COLO668 (cell line): Measurements from ENCODE around the gene CDH23.
A peak's percentile ranks its signal among the peaks of the same experiment; 100 is the strongest.

Source experiments
- DNase-seq: peaks from one replicate; lab custom pipeline; 2025; ENCODE audit not compliant: unreplicated experiment; lab: John Stamatoyannopoulos, UW

The CDH23 gene

DNA sequence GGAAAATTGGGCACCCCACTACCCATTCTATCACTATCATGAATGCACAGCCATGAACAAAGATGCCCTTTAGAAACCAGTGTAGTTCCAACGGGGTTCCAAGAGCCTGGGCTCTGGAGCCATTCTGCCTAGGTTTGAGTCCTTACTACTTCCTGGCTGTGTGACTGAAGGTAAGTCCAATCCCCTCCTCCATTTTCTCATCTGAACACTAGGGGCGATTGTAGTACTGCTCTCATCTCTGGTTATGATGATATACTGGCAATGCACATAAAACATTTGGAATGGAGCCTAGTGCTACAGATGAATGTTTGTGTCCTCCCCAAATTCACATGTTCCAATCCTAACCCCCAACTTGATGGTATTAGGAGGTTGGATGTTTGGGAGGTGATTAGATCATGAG, 28.1 kb upstream of the CDH23 start:
- DNase-seq: no peak

GRCh38 chr10:71369602-71370001, 27.1 kb upstream of the CDH23 start:
- no peak for DNase-seq

- no peak for DNase-seq
Measured at GRCh38 chr10:71370031-71370430, 26.7 kb upstream of the CDH23 start.

- DNase-seq: no peak
Measured at GRCh38 chr10:71371750-71372166, 25.0 kb upstream of the CDH23 start.

DNA sequence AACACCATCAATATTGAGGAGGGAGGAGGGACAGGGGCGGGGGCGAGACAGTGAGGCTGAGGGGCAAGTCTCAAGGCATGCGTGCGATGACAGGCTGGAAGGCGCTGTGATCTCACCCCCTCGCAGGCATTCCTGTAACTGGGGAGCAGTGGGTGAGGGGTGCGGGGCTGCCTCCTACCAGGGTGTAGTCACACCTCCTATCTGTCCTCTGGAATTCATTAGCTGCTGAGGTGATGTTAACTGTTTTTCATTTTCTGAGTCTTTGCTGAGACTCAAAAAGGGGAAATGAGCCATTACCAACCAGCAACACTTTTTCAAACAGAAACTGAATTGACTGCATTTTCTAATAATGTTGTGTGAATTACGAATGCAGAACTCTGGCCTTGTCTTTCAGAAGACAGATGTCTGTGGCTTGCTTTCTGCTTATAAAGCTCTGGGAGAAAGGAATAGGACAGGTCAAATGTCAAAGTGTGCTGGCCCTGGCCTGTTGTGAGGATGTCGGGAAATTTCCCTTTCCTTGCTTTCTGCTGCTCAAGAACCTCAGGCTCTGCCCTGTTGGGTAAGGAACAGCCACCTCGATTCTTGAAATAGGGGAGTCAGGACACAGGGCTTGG, 23.7 kb upstream of the CDH23 start:
- no peak for DNase-seq

DNA sequence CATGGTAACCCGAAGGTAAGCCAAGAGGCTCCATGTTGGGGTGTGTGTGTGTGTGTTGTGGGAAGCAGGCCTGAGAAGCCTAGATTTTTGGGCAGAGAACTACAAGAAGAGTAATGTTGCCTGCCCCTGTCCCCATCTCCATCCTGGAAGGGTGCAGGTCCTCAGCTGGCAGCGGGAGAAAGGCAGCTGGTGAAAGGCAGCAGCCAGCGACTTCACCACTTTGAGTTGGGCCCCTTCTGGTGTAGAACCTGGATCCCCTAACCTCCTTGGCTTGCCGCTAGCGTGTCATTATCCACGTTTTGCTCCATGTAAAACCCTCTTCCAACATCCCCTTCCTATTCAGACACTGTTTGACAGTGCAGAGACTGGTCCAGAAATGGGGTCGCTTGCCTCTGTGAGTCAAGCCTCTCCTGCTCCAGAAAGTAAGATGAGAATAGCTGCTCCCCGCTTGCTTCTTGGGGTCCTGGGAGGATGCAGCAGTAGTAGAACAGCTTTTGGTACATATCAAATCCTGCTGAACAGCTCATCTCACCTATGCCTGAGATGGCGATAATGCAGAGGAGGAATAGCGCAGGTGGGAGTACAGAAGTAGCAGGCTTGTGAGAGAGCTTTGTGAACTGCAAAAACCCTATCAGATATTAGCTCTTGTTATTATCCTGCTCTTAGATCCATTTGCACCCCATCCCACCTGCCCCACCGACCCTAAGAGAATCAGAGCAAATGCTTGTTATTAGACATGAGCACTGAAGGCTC, 22.1 kb upstream of the CDH23 start:
- DNase-seq: no peak

DNA sequence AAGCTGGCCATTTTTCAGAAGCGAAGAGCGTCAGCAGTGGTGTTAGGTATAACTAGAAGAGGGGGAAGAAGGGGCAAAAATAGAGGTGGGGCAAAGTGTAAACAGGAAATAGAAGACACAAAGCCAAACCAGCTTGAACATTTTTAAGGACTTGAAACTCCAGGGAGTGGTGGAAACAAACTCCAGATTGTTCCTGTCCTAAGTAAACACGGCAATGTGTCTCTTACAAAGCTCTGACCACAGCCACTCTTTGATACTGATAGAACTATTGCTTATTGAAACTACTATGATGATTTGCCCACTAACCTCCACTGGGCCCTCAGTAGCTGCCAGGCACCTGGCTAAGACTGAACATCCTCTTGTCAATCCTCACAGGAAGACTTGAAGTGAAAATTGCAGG, 20.8 kb upstream of the CDH23 start:
- no peak for DNase-seq

- no peak for DNase-seq
Measured at GRCh38 chr10:71378336-71379117, 18.2 kb upstream of the CDH23 start.

DNA sequence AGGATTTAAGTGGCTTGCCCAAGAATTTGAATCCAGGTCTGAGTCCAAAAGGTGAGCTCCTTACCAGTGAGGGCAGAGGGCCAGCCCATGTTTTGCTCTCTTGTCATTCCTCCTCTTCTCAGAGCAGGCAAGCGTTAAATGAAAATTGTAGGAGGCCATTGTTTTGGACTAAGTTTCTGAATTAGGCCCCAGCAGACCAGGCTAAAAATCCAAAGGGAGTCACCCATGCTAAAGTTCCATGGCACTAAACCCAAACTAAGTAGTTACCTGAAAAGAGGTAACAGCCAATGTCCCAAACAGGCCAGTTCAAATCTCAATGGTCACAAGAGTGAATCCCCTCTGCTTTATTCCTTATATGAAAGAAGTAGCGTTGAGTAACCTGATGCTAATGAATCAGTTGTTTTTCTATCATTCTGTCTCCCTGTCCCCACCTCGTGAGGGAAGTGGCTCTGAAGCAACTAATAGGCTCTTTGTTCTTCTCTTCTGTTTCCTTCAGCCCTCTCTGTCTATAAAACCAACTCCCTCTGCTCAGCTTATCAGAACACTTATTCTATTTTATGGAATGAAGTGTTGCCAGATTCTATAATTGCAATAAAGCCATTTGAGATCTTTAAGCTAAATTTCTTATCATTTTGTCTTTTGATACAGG, 17.5 kb upstream of the CDH23 start:
- DNase-seq: no peak

- no peak for DNase-seq
Measured at GRCh38 chr10:71380841-71381240, 15.9 kb upstream of the CDH23 start.

- DNase-seq: no peak
Measured at GRCh38 chr10:71381611-71382010, 15.1 kb upstream of the CDH23 start.

DNA sequence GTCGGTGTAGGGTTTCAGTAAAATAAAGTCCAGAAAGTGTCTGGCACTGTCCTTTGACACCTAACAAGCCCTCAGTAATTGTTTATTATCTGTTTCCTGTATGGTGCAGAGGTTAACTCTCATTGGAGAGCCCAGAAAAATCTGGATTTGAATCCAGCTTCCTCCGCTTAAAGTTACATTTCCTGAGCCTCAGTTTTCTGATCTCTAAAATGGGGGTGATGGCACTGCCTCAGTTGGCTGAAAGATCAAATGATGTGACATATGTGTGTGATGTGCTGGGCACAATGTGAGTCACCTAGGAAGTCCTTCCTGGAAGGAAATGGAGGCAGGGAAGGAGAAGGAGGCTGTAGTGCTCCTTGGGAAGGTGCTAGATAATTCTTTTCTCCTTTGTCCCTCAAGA, 14.7 kb upstream of the CDH23 start:
- no peak for DNase-seq

GRCh38 chr10:71382757-71383156, 14.0 kb upstream of the CDH23 start:
- DNase-seq: no peak

- DNase-seq: peak; percentile 41
Measured at GRCh38 chr10:71383972-71384687, 12.6 kb upstream of the CDH23 start.

GRCh38 chr10:71388171-71388570, 8.5 kb upstream of the CDH23 start:
- no peak for DNase-seq

DNA sequence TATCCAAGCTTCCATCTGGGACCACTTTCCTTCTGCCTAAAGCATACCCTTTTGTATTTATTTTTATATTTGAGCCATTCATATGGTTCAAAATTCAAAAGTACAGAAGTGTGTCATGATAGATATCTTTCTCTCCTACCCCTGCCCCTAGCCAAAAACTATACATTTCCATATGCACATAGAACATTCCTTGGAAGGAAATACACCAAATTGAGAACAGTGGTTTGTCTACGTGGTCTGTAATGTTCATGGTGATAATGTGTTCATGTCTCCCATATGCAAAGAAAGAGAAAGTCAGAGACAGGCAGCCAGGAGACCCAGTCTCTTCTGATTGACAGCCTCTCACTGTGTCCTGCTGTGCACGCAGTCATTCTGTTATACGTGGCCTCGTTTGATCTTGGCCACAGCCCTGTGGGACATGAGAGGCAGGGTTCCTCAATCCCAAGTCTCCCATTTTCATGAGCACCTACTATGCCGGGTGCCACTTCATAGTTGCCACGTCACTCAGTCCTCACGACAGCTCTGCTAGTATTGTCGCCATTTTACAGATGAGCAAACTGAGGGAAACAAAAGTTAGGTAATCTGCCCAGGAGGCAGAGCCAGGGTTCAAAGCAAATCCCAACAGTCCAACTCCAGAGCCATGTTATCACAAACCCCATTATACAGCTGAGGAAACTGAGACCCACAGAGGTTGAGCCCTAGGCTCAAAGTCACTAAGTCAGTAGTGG, 8.0 kb upstream of the CDH23 start:
- DNase-seq: no peak

DNA sequence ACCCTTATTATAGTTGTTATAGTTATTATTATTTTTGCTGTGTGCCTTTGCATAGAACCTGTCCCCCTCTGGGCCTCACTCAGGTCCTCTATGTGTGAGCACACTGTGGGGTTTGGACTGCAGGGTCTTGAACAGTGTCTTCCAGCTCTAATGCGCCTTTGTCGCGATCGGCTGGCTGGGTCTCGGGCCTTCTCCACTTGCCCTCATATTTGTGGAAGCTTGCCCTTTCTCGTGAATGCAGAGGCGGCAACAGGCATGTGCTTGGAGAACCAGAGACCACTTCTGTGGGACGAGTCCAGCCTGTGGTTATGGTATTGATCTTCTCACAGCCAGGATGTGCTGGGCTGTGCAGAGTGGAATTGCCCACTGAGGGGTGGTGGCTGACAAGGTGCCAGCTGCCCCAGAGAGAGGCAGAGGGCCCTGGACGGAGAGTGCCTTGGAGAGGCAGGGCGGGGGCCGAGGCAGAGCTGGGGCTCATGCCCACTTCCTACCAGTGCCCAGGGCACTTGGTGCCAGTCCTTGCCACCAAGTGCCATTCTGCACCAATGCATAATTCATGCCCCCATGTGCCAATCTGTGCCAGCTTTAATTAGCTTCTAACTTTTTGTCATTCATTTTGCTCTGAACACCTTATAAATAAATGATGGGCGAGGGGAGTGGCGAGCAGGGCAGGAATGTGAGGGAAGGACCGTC, 6.8 kb upstream of the CDH23 start:
- DNase-seq: no peak

GRCh38 chr10:71390461-71390835, 6.3 kb upstream of the CDH23 start:
- no peak for DNase-seq

GRCh38 chr10:71390921-71391690, 5.6 kb upstream of the CDH23 start:
- DNase-seq: no peak
